Cardiac fibroblast (primary cell): ENCODE data around the gene APOL4.
A peak's percentile ranks its signal among the peaks of the same experiment; 100 is the strongest.
"Not testable (repeated sequence)": the region's sequence is repeated elsewhere in the genome, so short reads cannot be mapped to it uniquely, and the experiment has no call there.

Experiments
- DNase-seq, 2 donors: peaks; one replicate each; pipeline versions ENCODE4 v3.0.0 to v3.0.0-alpha.2; 2010; ENCODE audit warnings: low read depth in 2 of 2
- H3K4me3 ChIP-seq, 2 donors: replicated peaks in 1 of 2; 1 replicate in 1 of 2; 2 replicates in 1 of 2; pipeline ENCODE4 v1.5.1; 2011; ENCODE audit warnings: low read depth in 2 of 2, low read length in 2 of 2, mild to moderate bottlenecking in 2 of 2, moderate library complexity in 1 of 2
- TF ChIP-seq, protein P1 (sequence below): IDR thresholded peaks from one replicate; pipeline ENCODE4 v1.5.1; 2011; ENCODE audit warnings: low read depth, mild to moderate bottlenecking, low read length, inconsistent platforms

APOL4 gene

DNA sequence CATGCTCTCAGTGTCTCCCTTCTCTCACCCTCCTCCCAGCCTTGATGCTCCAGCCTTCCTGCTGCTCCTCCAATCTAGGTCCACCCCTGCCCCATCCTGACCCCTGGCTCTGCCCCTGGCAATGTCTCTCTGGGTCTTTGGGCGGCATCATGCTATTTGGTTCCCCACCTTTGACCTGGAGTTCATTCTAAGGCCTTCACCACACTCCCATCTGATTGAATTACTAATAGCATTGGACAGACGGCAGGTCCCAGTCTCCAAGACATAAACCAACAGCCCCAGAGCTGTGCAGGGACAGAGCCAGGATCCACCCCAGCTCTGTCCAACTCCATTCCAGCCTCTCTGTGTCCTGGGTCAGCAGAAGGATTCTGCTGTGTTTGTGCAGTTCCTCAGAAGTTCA lies 7.2 kb downstream of the APOL4 start:
- TF ChIP-seq, protein P1, sequence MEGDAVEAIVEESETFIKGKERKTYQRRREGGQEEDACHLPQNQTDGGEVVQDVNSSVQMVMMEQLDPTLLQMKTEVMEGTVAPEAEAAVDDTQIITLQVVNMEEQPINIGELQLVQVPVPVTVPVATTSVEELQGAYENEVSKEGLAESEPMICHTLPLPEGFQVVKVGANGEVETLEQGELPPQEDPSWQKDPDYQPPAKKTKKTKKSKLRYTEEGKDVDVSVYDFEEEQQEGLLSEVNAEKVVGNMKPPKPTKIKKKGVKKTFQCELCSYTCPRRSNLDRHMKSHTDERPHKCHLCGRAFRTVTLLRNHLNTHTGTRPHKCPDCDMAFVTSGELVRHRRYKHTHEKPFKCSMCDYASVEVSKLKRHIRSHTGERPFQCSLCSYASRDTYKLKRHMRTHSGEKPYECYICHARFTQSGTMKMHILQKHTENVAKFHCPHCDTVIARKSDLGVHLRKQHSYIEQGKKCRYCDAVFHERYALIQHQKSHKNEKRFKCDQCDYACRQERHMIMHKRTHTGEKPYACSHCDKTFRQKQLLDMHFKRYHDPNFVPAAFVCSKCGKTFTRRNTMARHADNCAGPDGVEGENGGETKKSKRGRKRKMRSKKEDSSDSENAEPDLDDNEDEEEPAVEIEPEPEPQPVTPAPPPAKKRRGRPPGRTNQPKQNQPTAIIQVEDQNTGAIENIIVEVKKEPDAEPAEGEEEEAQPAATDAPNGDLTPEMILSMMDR: no peak
- no peak for DNase-seq
- H3K4me3 ChIP-seq: no peak overlapping the region

DNA sequence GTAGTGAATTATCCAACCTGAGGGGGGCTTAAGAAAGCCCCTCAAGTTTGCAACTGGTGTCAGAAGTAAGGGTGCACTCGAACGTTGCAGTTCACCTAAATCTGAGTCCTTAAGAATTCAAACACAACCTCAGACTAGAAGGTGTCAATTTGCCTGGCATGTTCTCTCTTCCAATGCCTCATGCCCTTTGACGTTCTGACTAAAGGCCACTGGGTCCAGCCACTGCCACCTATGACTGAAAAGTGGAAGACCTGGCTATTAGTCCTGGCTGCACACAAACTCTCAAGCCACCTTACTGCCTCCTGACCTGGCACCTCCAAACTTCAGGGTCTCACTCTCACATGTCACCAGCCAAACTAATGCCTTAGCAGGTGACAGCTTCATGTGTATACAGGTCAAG lies 8.0 kb downstream of the APOL4 start:
- no peak for DNase-seq
- TF ChIP-seq, protein P1: no peak
- no peak overlapping the region for H3K4me3 ChIP-seq

DNA sequence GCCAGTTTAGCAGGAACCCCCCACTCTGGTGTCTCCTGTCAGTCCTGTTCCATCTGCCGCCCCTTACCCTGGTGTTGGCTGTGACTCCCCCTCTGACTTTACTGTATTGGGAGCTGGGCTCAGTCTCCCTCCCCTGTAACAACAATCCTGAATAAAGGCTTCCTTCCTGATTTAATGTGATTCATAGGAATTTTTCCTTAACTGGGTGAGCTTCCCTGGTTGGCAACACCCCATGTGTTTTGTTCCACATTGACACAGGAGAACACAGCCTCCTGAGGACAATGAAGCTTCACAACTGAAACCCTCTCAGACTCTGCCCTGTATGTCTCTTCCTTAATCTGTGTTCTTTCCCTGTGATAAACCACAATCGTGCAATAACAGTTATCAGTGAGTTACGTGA lies 8.4 kb downstream of the APOL4 start:
- DNase-seq: no peak
- TF ChIP-seq, protein P1: no peak
- no peak overlapping the region for H3K4me3 ChIP-seq

DNA sequence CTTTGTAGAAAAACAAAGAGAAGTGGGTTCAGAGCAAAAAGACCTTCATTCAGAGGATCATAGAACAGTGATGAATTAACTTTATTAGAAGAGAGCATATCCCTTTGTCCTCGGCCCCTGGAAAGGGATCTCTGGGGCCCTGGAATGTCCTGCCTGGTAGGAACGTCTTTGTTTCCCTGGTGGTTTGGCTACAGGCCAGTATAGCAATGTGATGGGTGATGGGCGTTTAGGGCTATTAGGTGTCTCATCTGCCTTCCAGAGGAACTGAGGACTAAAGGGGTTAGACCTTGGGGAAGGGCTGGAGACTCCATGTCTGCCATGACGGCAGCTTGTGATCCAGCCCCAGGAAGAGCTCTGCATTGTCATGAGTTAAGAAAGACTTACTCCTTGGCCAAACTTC lies 9.1 kb downstream of the APOL4 start:
- no peak overlapping the region for H3K4me3 ChIP-seq
- DNase-seq: peak in 1 of 2 donors; percentile 35
- TF ChIP-seq, protein P1: no peak

DNA sequence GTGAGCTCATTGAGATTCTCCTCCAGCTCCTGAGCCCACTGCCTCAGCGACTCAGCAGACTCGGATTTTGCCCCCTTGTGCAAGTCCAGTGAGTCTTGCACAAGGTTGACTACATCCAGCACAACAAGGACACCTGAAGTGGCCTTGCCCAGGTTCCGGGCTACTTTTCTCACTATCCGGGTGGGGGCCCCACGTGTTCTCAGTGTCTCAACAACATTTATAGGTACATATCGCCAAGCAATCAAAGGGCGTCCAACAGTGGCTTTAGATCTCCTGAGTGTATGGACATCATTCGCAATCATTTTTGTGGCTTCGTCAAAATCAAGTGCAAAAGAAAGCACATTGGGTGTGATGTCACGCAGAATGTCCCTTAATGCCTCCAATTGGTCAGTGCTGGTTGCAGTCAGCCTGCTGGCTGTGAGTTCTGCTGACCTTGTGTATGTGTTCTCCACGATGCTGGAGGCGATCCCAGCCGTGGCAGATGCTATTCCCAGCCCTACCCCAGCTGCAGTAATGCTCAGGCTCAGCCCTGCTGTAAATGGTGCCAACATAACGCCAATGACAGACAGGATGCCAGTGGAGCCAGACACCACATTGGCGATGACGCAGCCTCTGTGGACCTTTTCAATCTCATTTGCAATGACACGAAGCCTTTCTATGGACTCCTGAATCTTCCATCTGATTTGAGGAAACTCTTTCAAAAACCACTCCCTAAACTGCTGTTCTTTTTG lies 10.3 kb downstream of the APOL4 start:
- DNase-seq: peak; percentile 29 to 49
- TF ChIP-seq, protein P1: no peak
- no peak overlapping the region for H3K4me3 ChIP-seq

DNA sequence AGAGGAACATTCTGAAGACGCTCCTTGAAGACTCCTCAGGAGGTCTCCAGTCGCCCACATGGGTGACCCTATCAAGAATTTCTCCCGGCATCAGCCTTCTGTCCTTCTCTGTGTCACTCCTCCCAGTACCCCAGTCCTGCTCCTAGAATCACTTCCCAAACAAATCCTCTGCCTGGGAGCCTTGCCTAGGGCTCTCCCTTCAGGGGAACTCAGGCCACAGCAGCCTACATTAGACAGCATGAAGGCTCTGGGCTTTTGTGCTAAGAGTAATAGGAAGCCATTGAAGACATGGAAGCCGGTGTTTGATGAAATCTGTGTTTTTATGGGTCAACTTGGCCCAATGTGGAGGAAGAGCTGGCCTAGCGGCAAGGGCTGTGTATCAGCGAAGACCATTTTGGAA lies 13.7 kb downstream of the APOL4 start:
- not testable (repeated sequence) for DNase-seq, H3K4me3 ChIP-seq

DNA sequence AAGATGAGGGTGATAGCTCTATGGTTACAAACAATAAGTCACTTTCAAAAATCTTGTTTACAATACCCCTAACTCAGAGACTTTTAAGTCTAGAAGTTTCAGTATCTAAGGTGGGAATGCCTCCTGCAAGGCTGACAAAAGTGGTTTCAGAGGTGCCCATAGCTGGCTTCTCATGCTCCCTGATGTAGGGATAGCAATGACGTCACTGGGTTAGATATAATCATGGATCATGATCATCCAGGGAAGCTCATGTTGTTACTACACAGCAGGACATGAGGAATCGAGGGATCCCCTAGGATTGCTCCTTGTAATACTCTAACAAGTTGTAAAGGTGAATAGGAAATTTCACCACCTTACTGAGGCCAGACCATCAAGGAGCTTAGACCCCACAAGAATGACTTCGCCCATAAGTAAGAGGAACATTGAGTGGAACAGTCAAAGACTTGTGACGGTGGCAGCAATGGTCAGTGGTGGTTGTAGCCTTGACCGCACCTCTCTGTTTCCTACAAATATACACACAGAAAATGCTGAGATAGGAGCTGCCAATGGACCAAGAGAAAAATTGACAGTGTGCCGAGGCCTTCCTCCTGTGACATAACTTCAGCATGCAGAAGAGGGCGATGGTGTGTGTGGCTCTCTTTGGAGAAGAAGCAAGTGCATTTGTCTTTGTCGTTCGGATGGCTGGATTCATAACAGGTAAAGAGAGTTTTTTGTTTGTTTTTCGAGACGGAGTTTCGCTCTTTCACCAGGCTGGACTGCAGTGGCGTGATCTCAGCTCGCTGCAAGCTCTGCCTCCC lies 15.6 kb downstream of the APOL4 start:
- DNase-seq: no peak
- TF ChIP-seq, protein P1: no peak
- H3K4me3 ChIP-seq: no peak overlapping the region
